Measurements from ENCODE around the gene CHPF2.

GRCh38 chr7:151241755-151242096, 9.4 kb downstream of the CHPF2 start:
- TF ChIP-seq CTCF (IDR thresholded peaks at IDR 0.05), result no peak
- TF ChIP-seq POLR2A (IDR thresholded peaks at IDR 0.05), result no peak
- TF ChIP-seq EP300 (IDR thresholded peaks at IDR 0.05), result no peak
